CD14-positive monocyte (primary cell): ENCODE data around the gene ABHD16A. TPM values are rescaled to one million over a fixed set of nuclear protein-coding genes. Genes with fewer than 3 reads are reported as not detected.
A peak's percentile ranks its signal among the peaks of the same experiment; 100 is the strongest.

Experiments used
- DNase-seq, 3 donors: peaks; one replicate each; pipeline ENCODE4 v3.0.0-alpha.2; 2011 to 2022
- H2AFZ ChIP-seq: 2 replicates; pipeline ENCODE4 v1.6.0; 2012; ENCODE audit warnings: mild to moderate bottlenecking, low read depth, low read length, inconsistent platforms; ENCODE audit not compliant: insufficient read depth, poor library complexity, severe bottlenecking
- H3K27ac ChIP-seq, 2 donors: 1 replicate in 1 of 2; 2 replicates in 1 of 2; pipeline ENCODE4 v1.5.1; 2012 to 2013; ENCODE audit warnings: low read length in 2 of 2, control low read depth in 1 of 2, inconsistent platforms in 1 of 2, low read depth in 1 of 2, mild to moderate bottlenecking in 1 of 2
- H3K27me3 ChIP-seq, 2 donors: one replicate each; pipeline versions ENCODE4 v1.6.0 to v1.6.1; 2011 to 2013; ENCODE audit warnings: low read length in 2 of 2; ENCODE audit not compliant: control insufficient read depth in 2 of 2, insufficient read depth in 2 of 2
- H3K36me3 ChIP-seq, 2 donors: replicated peaks in 1 of 2; 1 replicate in 1 of 2; 2 replicates in 1 of 2; pipeline versions ENCODE4 v1.5.1 to v1.6.1; 2012 to 2013; ENCODE audit warnings: low read length in 2 of 2, control low read depth in 1 of 2, inconsistent platforms in 1 of 2, mild to moderate bottlenecking in 1 of 2; ENCODE audit not compliant: insufficient read depth in 2 of 2, control insufficient read depth in 1 of 2
- H3K4me1 ChIP-seq, 2 donors: 1 replicate in 1 of 2; 2 replicates in 1 of 2; pipeline versions ENCODE4 v1.5.1 to v1.6.1; 2012 to 2013; ENCODE audit warnings: low read length in 2 of 2, control low read depth in 1 of 2, inconsistent platforms in 1 of 2, mild to moderate bottlenecking in 1 of 2, moderate library complexity in 1 of 2; ENCODE audit not compliant: insufficient read depth in 2 of 2, control insufficient read depth in 1 of 2
- H3K4me2 ChIP-seq: replicated peaks from 2 replicates; pipeline ENCODE3; 2012; ENCODE audit warnings: low read length, moderate library complexity, mild to moderate bottlenecking; ENCODE audit not compliant: poor library complexity, severe bottlenecking; ENCODE audit errors: extremely low read depth
- H3K4me3 ChIP-seq, 3 experiments: fragments of 200-600 bp in 1 of 3; sonication (generic) in 1 of 3; replicated peaks in 1 of 3; 1 replicate in 2 of 3; 2 replicates in 1 of 3; pipeline ENCODE4 v1.5.1; 2011 to 2013; ENCODE audit warnings: low read length in 3 of 3, mild to moderate bottlenecking in 3 of 3, control low read depth in 2 of 3, low read depth in 2 of 3, inconsistent platforms in 1 of 3, moderate library complexity in 1 of 3
- H3K79me2 ChIP-seq: 2 replicates; pipeline ENCODE4 v1.6.0; 2012; ENCODE audit warnings: mild to moderate bottlenecking, control low read depth, inconsistent platforms, low read length, moderate library complexity; ENCODE audit not compliant: insufficient read depth
- H3K9ac ChIP-seq: 2 replicates; pipeline ENCODE4 v1.6.0; 2017; ENCODE audit warnings: low read length, mild to moderate bottlenecking; ENCODE audit not compliant: insufficient read depth, poor library complexity, severe bottlenecking
- H3K9me3 ChIP-seq, 2 donors: replicated peaks in 1 of 2; 1 replicate in 1 of 2; 2 replicates in 1 of 2; pipeline versions ENCODE4 v1.5.1 to v1.6.1; 2012 to 2013; ENCODE audit warnings: low read length in 2 of 2, control low read depth in 1 of 2; ENCODE audit not compliant: control insufficient read depth in 1 of 2, insufficient read depth in 1 of 2
- H4K20me1 ChIP-seq: 2 replicates; pipeline ENCODE4 v1.6.0; 2012; ENCODE audit warnings: mild to moderate bottlenecking, low read length, control low read depth, moderate library complexity; ENCODE audit not compliant: insufficient read depth
- H3K27ac Mint-ChIP-seq, 7 donors: one replicate each; pipeline ENCODE4 v1.8.0; 2020; ENCODE audit warnings: mild to moderate bottlenecking in 7 of 7, mixed read lengths in 7 of 7, moderate library complexity in 6 of 7, inconsistent platforms in 2 of 7
- H3K27me3 Mint-ChIP-seq, 3 donors: one replicate each; pipeline ENCODE4 v1.8.0; 2021 to 2022; ENCODE audit warnings: low read depth in 3 of 3, mild to moderate bottlenecking in 3 of 3, mixed read lengths in 3 of 3, moderate library complexity in 3 of 3, inconsistent platforms in 1 of 3
- H3K36me3 Mint-ChIP-seq, 2 donors: one replicate each; pipeline ENCODE4 v1.8.0; 2020; ENCODE audit warnings: mixed read lengths in 2 of 2, inconsistent platforms in 1 of 2, mild to moderate bottlenecking in 1 of 2
- H3K4me1 Mint-ChIP-seq: one replicate; pipeline ENCODE4 v1.8.0; 2020; ENCODE audit warnings: mild to moderate bottlenecking, mixed read lengths
- H3K4me3 Mint-ChIP-seq, 2 donors: one replicate each; pipeline ENCODE4 v1.8.0; 2020; ENCODE audit warnings: mild to moderate bottlenecking in 2 of 2, mixed read lengths in 2 of 2, moderate library complexity in 1 of 2
- H3K9me3 Mint-ChIP-seq, 7 donors: one replicate each; pipeline ENCODE4 v1.8.0; 2020 to 2022; ENCODE audit warnings: mixed read lengths in 7 of 7, mild to moderate bottlenecking in 6 of 7, moderate library complexity in 6 of 7, inconsistent platforms in 2 of 7
- CTCF ChIP-seq: fragments of 200-600 bp; IDR thresholded peaks from one replicate; pipeline ENCODE4 v1.8.0; 2022; ENCODE audit warnings: antibody characterized with exemption, mild to moderate bottlenecking
- WGBS: methylation state at CpG from one replicate; pipeline ENCODE4 v1.1.5; 2013; ENCODE audit warnings: missing lambda C conversion rate; ENCODE audit not compliant: insufficient coverage; 5-methylcytosine and 5-hydroxymethylcytosine counted together
- intact Hi-C, 2 donors: fragments of 100-400 bp; cut with micrococcal nuclease; formaldehyde crosslinking; loops; one replicate each; pipeline versions ENCODE4 v1.15.0 to v1.15.1; 2023
- polyA plus RNA-seq, 3 donors: library from polyadenylated mRNA; depleted of rRNA in 1 of 3; unstranded in 2 of 3; stranded (reverse) in 1 of 3; fragments of 300-500 nt in 2 of 3; fragments of >200 nt in 1 of 3; fragmentation: Illumina TruSeq in 2 of 3; gene quantifications; 1 replicate in 2 of 3; 2 replicates in 1 of 3; pipeline ENCODE4 v1.2.3, GENCODE V29; 2012 to 2021

ABHD16A gene
- polyA plus RNA-seq, 3 donors = 53.0 to 122 (median 56.0) TPM

GRCh38 chr6:31658983-31659648, 44.0 kb downstream of the ABHD16A start:
- Histone ChIP-seq H3K4me2 (peak overlapping the region; percentile 87), H3K9me3 (no peaks in the 10 kb centered on the region), H3K36me3 (peaks cover 15 to 57% of the 10 kb centered on the region in 2 donors), H3K79me2 (peaks cover 87% of the 10 kb centered on the region), H2AFZ (no peak overlapping the region), H3K27ac (peak overlapping the region; percentile 70 to 80), H3K27me3 (no peaks in the 10 kb centered on the region), H3K4me3 (peak overlapping the region in 2 of 3 experiments; percentile 71 to 89), H3K9ac (peak overlapping the region; percentile 77), H4K20me1 (peaks cover 26% of the 10 kb centered on the region), H3K4me1 (peaks cover 50 to 68% of the 10 kb centered on the region in 2 donors)
- no peak for TF ChIP-seq CTCF
- intact Hi-C loops = no loop called here
- WGBS = 95% methylated on average over 12 of the region's 13 CpGs
- H3K4me3 Mint-ChIP-seq = peak overlapping the region; percentile 93 to 97
- peaks cover 74% of the 10 kb centered on the region for H3K4me1 Mint-ChIP-seq
- DNase-seq = no peak
- peaks cover 0 to 2% (median 0%) of the 10 kb centered on the region in 7 donors for H3K9me3 Mint-ChIP-seq
- peak overlapping the region; percentile 92 to 97 (median 95) for H3K27ac Mint-ChIP-seq
- peaks cover 43 to 71% of the 10 kb centered on the region in 2 donors for H3K36me3 Mint-ChIP-seq
- peaks cover 0 to 4% (median 0%) of the 10 kb centered on the region in 3 donors for H3K27me3 Mint-ChIP-seq

- Histone ChIP-seq H3K9me3 (no peaks in the 10 kb centered on the region), H3K79me2 (peaks cover 86% of the 10 kb centered on the region), H4K20me1 (peaks cover 26% of the 10 kb centered on the region), H3K4me3 (peak overlapping the region in 1 of 3 experiments; percentile 18), H2AFZ (no peak overlapping the region), H3K36me3 (peaks cover 15 to 49% of the 10 kb centered on the region in 2 donors), H3K4me1 (peaks cover 50 to 68% of the 10 kb centered on the region in 2 donors), H3K27ac (peak overlapping the region in 1 of 2 donors; percentile 80), H3K4me2 (peak overlapping the region; percentile 25), H3K9ac (no peak overlapping the region), H3K27me3 (no peaks in the 10 kb centered on the region)
- Mint-ChIP-seq H3K4me3 (no peak overlapping the region), H3K4me1 (peaks cover 70% of the 10 kb centered on the region), H3K27me3 (peaks cover 0 to 4% (median 0%) of the 10 kb centered on the region in 3 donors), H3K36me3 (peaks cover 36 to 62% of the 10 kb centered on the region in 2 donors), H3K9me3 (peaks cover 0 to 2% (median 0%) of the 10 kb centered on the region in 7 donors), H3K27ac (peak overlapping the region in 5 of 7 donors; percentile 25 to 84 (median 66))
- DNase-seq = no peak
- WGBS = 94% methylated on average over 2 of the region's 4 CpGs
- intact Hi-C loops = no loop called here
- TF ChIP-seq CTCF = no peak
These were observed 44.9 kb downstream of the ABHD16A start for GRCh38 chr6:31658158-31658688.
